GM23338 (cell line): ENCODE data around the gene OAT. TPM values are rescaled to one million over a fixed set of nuclear protein-coding genes. Genes with fewer than 3 reads are reported as not detected.

Experiments used
- ATAC-seq: fragments of 200-7000 bp; cut with Tn5 transposase; 3 replicates; pipeline ENCODE4 v1.9.1; 2020
- DNase-seq: peaks from one replicate; pipeline ENCODE4 v3.0.0-alpha.2; 2015; ENCODE audit warnings: low spot score
- H2AFZ ChIP-seq: fragments of 200-600 bp; sonication (generic); 2 replicates; pipeline ENCODE4 v1.8.0; 2016; ENCODE audit warnings: antibody characterized with exemption, mild to moderate bottlenecking, moderate library complexity
- H3F3A ChIP-seq: fragments of 200-600 bp; sonication (generic); replicated peaks from 2 replicates; pipeline ENCODE4 v1.8.0; 2017; ENCODE audit warnings: antibody characterized with exemption, mixed run types, low read depth
- H3K27ac ChIP-seq: fragments of 200-600 bp; sonication (generic); 2 replicates; pipeline ENCODE4 v1.6.1; 2016; ENCODE audit warnings: low read depth
- H3K27me3 ChIP-seq: fragments of 200-600 bp; sonication (generic); 2 replicates; pipeline ENCODE4 v1.8.0; 2016; ENCODE audit warnings: mild to moderate bottlenecking, mixed run types, moderate library complexity; ENCODE audit not compliant: insufficient read depth
- H3K36me3 ChIP-seq: fragments of 200-600 bp; sonication (generic); 2 replicates; pipeline ENCODE4 v1.8.0; 2016; ENCODE audit warnings: mild to moderate bottlenecking; ENCODE audit not compliant: insufficient read depth
- H3K4me1 ChIP-seq: fragments of 200-600 bp; sonication (generic); 2 replicates; pipeline ENCODE4 v1.8.0; 2016; ENCODE audit warnings: mild to moderate bottlenecking, moderate library complexity; ENCODE audit not compliant: insufficient read depth
- H3K4me2 ChIP-seq: fragments of 200-600 bp; sonication (generic); 2 replicates; pipeline ENCODE4 v1.7.1; 2017; ENCODE audit warnings: mixed run types
- H3K4me3 ChIP-seq: fragments of 200-600 bp; sonication (generic); 2 replicates; pipeline ENCODE4 v1.6.1; 2016; ENCODE audit warnings: mixed run types
- H3K79me2 ChIP-seq: fragments of 200-600 bp; sonication (generic); replicated peaks from 2 replicates; pipeline ENCODE4 v1.8.0; 2017; ENCODE audit warnings: mild to moderate bottlenecking; ENCODE audit not compliant: insufficient read depth
- H3K9me2 ChIP-seq: fragments of 200-600 bp; sonication (generic); 2 replicates; pipeline ENCODE4 v1.8.0; 2017; ENCODE audit not compliant: insufficient read depth
- H4K20me1 ChIP-seq: fragments of 200-600 bp; sonication (generic); replicated peaks from 2 replicates; pipeline ENCODE4 v1.8.0; 2017; ENCODE audit warnings: mild to moderate bottlenecking; ENCODE audit not compliant: insufficient read depth
- H3K27ac Mint-ChIP-seq: 2 replicates; pipeline ENCODE4 v1.8.0; 2020; ENCODE audit warnings: inconsistent platforms, mild to moderate bottlenecking, moderate library complexity, mixed read lengths
- H3K27me3 Mint-ChIP-seq: 3 replicates; pipeline ENCODE4 v1.8.0; 2022; ENCODE audit warnings: low read depth, mild to moderate bottlenecking, moderate library complexity, mixed read lengths, inconsistent platforms; ENCODE audit not compliant: insufficient read depth, poor library complexity
- H3K36me3 Mint-ChIP-seq: 3 replicates; pipeline ENCODE4 v1.8.0; 2021; ENCODE audit warnings: low read depth, mild to moderate bottlenecking, inconsistent platforms, moderate library complexity, mixed read lengths
- H3K4me1 Mint-ChIP-seq: 3 replicates; pipeline ENCODE4 v1.8.0; 2020; ENCODE audit warnings: mild to moderate bottlenecking, inconsistent platforms, mixed read lengths
- H3K4me3 Mint-ChIP-seq: 3 replicates; pipeline ENCODE4 v1.8.0; 2021; ENCODE audit warnings: moderate library complexity, mild to moderate bottlenecking, inconsistent platforms, mixed read lengths
- H3K9me3 Mint-ChIP-seq: 3 replicates; pipeline ENCODE4 v1.8.0; 2020; ENCODE audit warnings: moderate library complexity, mild to moderate bottlenecking, inconsistent platforms, mixed read lengths
- CREB1 ChIP-seq: fragments of 250-450 bp; sonication (Bioruptor Pico); IDR thresholded peaks from 2 replicates; pipeline ENCODE4 v1.5.0; 2020; ENCODE audit warnings: low read depth, mild to moderate bottlenecking, moderate library complexity
- EZH2 ChIP-seq: fragments of 200-600 bp; sonication (generic); IDR thresholded peaks from one replicate; pipeline ENCODE4 v1.8.0; 2017; ENCODE audit warnings: antibody characterized with exemption, mild to moderate bottlenecking, low read depth; ENCODE audit not compliant: unreplicated experiment
- EZH2phosphoT487 ChIP-seq: fragments of 200-600 bp; sonication (generic); IDR thresholded peaks from one replicate; pipeline ENCODE4 v1.8.1; 2018; ENCODE audit warnings: antibody characterized with exemption; ENCODE audit not compliant: unreplicated experiment
- JUNB ChIP-seq: IDR thresholded peaks from one replicate; pipeline ENCODE4 v1.6.1; 2016; ENCODE audit warnings: antibody characterized with exemption; ENCODE audit not compliant: unreplicated experiment
- NANOG ChIP-seq: IDR thresholded peaks from 2 replicates; pipeline ENCODE4 v1.6.1; 2016; ENCODE audit warnings: antibody characterized with exemption, borderline replicate concordance
- POLR2AphosphoS5 ChIP-seq: IDR thresholded peaks from 2 replicates; pipeline ENCODE4 v1.6.1; 2016; ENCODE audit warnings: antibody characterized with exemption, low read depth
- STAT1 ChIP-seq: IDR thresholded peaks from one replicate; pipeline ENCODE4 v1.6.1; 2016; ENCODE audit warnings: antibody characterized with exemption; ENCODE audit not compliant: unreplicated experiment
- ZNF114 ChIP-seq: fragments of 250-450 bp; sonication (Bioruptor Pico); IDR thresholded peaks from 2 replicates; pipeline ENCODE4 v1.5.0; 2020; ENCODE audit warnings: mild to moderate bottlenecking, moderate library complexity
- ZNF331 ChIP-seq: fragments of 250-450 bp; sonication (Bioruptor Pico); IDR thresholded peaks from 2 replicates; pipeline ENCODE4 v1.5.0; 2020; ENCODE audit warnings: low read depth, mild to moderate bottlenecking, moderate library complexity
- polyA plus RNA-seq: library from polyadenylated mRNA; unstranded; fragments of >200 nt; fragmentation: Nextera tagmentation; extraction: Ambion mirVana; gene quantifications from 2 replicates; pipeline ENCODE4 v1.2.1, GENCODE V29; 2016
- total RNA-seq: library from RNA; depleted of rRNA; stranded (reverse); fragments of >200 nt; shearing (Covaris generic); gene quantifications from 2 replicates; pipeline ENCODE4 v1.2.3, GENCODE V29; 2014
- TF ChIP-seq, protein P1 (sequence below): IDR thresholded peaks from one replicate; pipeline ENCODE4 v1.6.1; 2018; ENCODE audit warnings: antibody characterized with exemption; ENCODE audit not compliant: unreplicated experiment
- TF ChIP-seq, protein P2 (sequence below), 2 experiments: fragments of 200-600 bp in 1 of 2; sonication (generic) in 1 of 2; conservative IDR thresholded peaks; 2 replicates each; pipeline versions ENCODE4 v1.5.1 to v1.6.1; 2016 to 2017; ENCODE audit warnings: antibody characterized with exemption in 2 of 2, low read depth in 2 of 2, mild to moderate bottlenecking in 2 of 2, moderate library complexity in 1 of 2
- TF ChIP-seq, protein P3 (sequence below): IDR thresholded peaks from 2 replicates; pipeline ENCODE4 v1.6.1; 2016; ENCODE audit warnings: antibody characterized with exemption

Gene OAT
- total and polyA plus RNA-seq, 2 experiments from 2014 or later, result 131 to 139 TPM

DNA sequence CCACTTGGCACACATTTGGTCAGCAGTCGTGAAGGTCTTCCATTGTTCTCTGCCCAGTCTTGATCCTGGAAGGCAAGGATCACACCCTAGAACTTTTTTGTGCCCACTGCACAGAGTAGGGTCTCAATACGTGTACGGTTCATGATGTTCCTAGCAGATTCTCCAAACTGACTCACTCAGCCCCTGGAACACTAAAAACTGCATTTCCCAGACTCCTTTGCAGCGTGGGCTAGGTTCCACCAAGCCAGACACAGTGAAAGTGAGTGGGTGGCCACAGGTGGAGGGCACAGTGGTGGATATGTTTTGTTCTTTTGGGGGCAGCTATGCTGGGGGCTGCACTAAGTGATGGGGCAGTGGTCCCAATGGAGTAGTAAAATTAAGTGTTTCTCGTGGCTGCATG is 41.4 kb upstream of the OAT start:
- Histone ChIP-seq H3F3A (peaks cover 11% of the 10 kb centered on the region), H2AFZ (no peak overlapping the region), H3K4me3 (no peak overlapping the region), H4K20me1 (no peaks in the 10 kb centered on the region), H3K27me3 (no peaks in the 10 kb centered on the region), H3K27ac (no peak overlapping the region), H3K4me1 (peaks cover 57% of the 10 kb centered on the region), H3K36me3 (peaks cover 4% of the 10 kb centered on the region; the same call in 1 of the 2 replicates), H3K79me2 (peaks cover 9% of the 10 kb centered on the region), H3K9me2 (no peaks in the 10 kb centered on the region), H3K4me2 (no peak overlapping the region)
- Mint-ChIP-seq H3K4me3 (no peak overlapping the region), H3K36me3 (peaks cover 15% of the 10 kb centered on the region), H3K9me3 (no peaks in the 10 kb centered on the region), H3K27ac (no peak overlapping the region), H3K27me3 (peaks cover 18% of the 10 kb centered on the region), H3K4me1 (peaks cover 56% of the 10 kb centered on the region)
- TF ChIP-seq, protein P1, sequence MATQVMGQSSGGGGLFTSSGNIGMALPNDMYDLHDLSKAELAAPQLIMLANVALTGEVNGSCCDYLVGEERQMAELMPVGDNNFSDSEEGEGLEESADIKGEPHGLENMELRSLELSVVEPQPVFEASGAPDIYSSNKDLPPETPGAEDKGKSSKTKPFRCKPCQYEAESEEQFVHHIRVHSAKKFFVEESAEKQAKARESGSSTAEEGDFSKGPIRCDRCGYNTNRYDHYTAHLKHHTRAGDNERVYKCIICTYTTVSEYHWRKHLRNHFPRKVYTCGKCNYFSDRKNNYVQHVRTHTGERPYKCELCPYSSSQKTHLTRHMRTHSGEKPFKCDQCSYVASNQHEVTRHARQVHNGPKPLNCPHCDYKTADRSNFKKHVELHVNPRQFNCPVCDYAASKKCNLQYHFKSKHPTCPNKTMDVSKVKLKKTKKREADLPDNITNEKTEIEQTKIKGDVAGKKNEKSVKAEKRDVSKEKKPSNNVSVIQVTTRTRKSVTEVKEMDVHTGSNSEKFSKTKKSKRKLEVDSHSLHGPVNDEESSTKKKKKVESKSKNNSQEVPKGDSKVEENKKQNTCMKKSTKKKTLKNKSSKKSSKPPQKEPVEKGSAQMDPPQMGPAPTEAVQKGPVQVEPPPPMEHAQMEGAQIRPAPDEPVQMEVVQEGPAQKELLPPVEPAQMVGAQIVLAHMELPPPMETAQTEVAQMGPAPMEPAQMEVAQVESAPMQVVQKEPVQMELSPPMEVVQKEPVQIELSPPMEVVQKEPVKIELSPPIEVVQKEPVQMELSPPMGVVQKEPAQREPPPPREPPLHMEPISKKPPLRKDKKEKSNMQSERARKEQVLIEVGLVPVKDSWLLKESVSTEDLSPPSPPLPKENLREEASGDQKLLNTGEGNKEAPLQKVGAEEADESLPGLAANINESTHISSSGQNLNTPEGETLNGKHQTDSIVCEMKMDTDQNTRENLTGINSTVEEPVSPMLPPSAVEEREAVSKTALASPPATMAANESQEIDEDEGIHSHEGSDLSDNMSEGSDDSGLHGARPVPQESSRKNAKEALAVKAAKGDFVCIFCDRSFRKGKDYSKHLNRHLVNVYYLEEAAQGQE, result no peak
- TF ChIP-seq ZNF114 (CRISPR knock-in tag) (no peak), CREB1 (CRISPR knock-in tag) (no peak), POLR2AphosphoS5 (no peak), NANOG (no peak), STAT1 (no peak), EZH2 (no peak), JUNB (no peak), EZH2phosphoT487 (no peak)
- TF ChIP-seq, protein P2, sequence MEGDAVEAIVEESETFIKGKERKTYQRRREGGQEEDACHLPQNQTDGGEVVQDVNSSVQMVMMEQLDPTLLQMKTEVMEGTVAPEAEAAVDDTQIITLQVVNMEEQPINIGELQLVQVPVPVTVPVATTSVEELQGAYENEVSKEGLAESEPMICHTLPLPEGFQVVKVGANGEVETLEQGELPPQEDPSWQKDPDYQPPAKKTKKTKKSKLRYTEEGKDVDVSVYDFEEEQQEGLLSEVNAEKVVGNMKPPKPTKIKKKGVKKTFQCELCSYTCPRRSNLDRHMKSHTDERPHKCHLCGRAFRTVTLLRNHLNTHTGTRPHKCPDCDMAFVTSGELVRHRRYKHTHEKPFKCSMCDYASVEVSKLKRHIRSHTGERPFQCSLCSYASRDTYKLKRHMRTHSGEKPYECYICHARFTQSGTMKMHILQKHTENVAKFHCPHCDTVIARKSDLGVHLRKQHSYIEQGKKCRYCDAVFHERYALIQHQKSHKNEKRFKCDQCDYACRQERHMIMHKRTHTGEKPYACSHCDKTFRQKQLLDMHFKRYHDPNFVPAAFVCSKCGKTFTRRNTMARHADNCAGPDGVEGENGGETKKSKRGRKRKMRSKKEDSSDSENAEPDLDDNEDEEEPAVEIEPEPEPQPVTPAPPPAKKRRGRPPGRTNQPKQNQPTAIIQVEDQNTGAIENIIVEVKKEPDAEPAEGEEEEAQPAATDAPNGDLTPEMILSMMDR (conservative IDR thresholded peaks at IDR 0.05; ENCODE audit: low read depth in 2 of 2), result no peak
- ATAC-seq (no peak), DNase-seq (no peak)

DNA sequence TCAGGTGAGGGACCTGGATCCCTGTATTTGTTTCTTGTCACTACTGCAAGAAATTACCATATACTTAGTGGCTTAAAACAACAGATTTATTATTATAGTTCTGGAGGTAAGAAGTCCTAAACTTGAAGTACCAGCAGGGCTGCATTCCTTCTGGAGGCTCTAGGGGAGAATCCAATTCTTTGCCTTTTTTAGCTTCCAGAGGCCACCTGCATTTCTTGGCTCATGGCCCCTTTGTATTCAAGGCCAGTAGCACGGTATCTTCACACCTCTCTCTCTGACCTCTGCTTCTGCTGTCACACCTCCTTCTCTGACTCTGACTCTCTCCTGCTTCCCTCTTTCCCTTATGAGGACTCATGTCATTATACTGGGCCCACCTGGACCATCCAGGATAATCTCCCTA is 40.7 kb upstream of the OAT start:
- peaks cover 4% of the 10 kb centered on the region; the same call in 1 of the 2 replicates for H3F3A ChIP-seq
- DNase-seq (no peak), ATAC-seq (no peak)
- H3K27ac Mint-ChIP-seq, result no peak overlapping the region
- peaks cover 57% of the 10 kb centered on the region for H3K4me1 ChIP-seq
- H3K4me1 Mint-ChIP-seq, result peaks cover 55% of the 10 kb centered on the region
- no peaks in the 10 kb centered on the region for H3K9me3 Mint-ChIP-seq
- H3K36me3 Mint-ChIP-seq, result peaks cover 12% of the 10 kb centered on the region
- H3K4me3 ChIP-seq, result no peak overlapping the region
- H2AFZ ChIP-seq, result no peak overlapping the region
- H3K9me2 ChIP-seq, result no peaks in the 10 kb centered on the region
- no peak overlapping the region for H3K4me3 Mint-ChIP-seq
- peaks cover 4% of the 10 kb centered on the region; the same call in 1 of the 2 replicates for H3K36me3 ChIP-seq
- no peak overlapping the region for H3K27ac ChIP-seq
- H3K79me2 ChIP-seq, result peaks cover 8% of the 10 kb centered on the region
- H3K27me3 Mint-ChIP-seq, result peaks cover 12% of the 10 kb centered on the region
- peak overlapping the region; percentile 4 for H3K4me2 ChIP-seq
- H3K27me3 ChIP-seq, result no peaks in the 10 kb centered on the region
- H4K20me1 ChIP-seq, result no peaks in the 10 kb centered on the region
- TF ChIP-seq CREB1 (CRISPR knock-in tag) (no peak), EZH2phosphoT487 (no peak), ZNF114 (CRISPR knock-in tag) (no peak), STAT1 (no peak), EZH2 (no peak), ZNF331 (CRISPR knock-in tag) (no peak)
- TF ChIP-seq, protein P3, sequence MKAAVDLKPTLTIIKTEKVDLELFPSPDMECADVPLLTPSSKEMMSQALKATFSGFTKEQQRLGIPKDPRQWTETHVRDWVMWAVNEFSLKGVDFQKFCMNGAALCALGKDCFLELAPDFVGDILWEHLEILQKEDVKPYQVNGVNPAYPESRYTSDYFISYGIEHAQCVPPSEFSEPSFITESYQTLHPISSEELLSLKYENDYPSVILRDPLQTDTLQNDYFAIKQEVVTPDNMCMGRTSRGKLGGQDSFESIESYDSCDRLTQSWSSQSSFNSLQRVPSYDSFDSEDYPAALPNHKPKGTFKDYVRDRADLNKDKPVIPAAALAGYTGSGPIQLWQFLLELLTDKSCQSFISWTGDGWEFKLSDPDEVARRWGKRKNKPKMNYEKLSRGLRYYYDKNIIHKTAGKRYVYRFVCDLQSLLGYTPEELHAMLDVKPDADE, result no peak
- TF ChIP-seq, protein P1, result no peak
- TF ChIP-seq, protein P2 (conservative IDR thresholded peaks at IDR 0.05; ENCODE audit: low read depth in 2 of 2), result no peak
